ENCODE data around the gene ANKRD11.
"Not testable (repeated sequence)": the region's sequence is repeated elsewhere in the genome, so short reads cannot be mapped to it uniquely, and the experiment has no call there.

Gene ANKRD11

DNA sequence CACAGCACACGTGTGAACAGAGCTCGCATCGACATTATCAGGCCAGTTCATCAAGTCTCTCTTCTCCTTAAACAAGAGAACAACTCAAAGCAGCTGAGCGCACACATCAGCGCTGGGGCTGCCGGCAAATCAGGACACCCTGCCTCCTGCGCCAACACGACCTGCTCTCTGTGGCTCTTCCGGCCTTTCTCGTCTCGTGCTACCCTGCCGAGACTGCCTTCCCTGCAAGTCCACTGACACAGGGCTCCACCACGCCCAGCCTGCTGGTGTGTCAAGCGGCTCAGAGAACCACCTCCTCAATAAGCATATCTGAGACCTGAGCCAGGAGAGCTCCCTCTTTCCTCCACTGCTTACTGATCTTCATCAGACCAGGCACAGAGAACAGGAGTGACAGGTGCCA, 176.0 kb downstream of the ANKRD11 start:
- no peak for DNase-seq (ENCODE audit: low spot score)

DNA sequence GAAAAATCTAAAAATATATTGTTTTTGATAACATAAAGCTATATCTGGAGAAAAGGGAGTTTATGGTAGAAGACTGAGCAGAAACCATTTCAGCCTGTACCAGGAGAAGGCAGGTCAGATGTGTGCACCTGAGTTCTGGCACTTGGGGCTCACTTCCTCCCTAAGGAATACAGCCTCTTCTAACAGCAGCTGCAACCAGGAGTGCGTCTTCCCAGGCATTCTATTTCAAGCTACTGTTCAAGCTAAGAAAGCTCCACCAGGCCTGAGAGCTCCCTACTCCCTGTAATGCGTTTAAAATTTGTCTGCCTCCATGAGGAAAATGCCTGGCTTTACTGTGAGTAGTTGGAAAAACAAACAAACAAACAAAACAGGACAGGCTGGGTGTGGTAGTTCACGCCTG, 176.8 kb downstream of the ANKRD11 start:
- DNase-seq (ENCODE audit: low spot score): no peak

- no peak for DNase-seq (ENCODE audit: low spot score)
Measured at GRCh38 chr16:89312598-89313299, 177.6 kb downstream of the ANKRD11 start.

GRCh38 chr16:89312194-89312593, 178.2 kb downstream of the ANKRD11 start:
- DNase-seq (ENCODE audit: low spot score): no peak

- no peak for DNase-seq (ENCODE audit: low spot score)
Measured at GRCh38 chr16:89311636-89312035, 178.7 kb downstream of the ANKRD11 start.

DNA sequence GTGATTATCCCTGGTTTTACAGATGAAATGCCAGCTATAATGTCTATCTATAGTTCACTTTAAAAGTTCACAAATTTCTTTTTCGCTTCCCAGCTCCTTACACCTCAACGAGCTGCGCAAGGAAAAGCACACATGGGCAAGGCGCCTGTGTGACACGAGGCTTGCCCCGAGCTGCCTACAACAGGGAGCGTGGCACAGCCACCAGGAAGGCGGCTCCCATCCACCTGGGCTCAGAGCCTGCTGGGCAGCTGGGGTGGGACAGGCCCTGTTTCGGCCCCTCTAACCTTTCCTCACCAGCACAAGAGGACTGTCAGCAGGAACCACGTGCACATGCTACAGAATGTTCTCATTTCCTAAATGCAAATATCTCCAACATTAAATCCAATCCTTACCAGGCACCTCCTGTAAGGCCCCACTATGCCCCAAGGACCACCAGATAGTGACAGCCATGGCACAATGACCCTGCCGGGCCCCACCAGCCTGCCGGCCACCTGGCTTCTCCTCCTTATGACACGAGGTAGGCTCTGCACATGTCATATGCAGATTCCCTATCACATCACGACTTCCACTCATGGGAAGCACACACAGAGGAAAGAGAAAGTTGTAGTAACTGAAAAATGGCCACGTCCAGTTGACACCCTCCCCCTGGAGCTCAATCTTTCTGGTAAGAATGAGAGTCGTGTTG, 180.8 kb downstream of the ANKRD11 start:
- DNase-seq (ENCODE audit: low spot score): no peak

GRCh38 chr16:89308391-89309333, 181.7 kb downstream of the ANKRD11 start:
- DNase-seq (ENCODE audit: low spot score): peak; percentile 84

- DNase-seq (ENCODE audit: low spot score): no peak
Measured at GRCh38 chr16:89307421-89307805, 182.9 kb downstream of the ANKRD11 start.

DNA sequence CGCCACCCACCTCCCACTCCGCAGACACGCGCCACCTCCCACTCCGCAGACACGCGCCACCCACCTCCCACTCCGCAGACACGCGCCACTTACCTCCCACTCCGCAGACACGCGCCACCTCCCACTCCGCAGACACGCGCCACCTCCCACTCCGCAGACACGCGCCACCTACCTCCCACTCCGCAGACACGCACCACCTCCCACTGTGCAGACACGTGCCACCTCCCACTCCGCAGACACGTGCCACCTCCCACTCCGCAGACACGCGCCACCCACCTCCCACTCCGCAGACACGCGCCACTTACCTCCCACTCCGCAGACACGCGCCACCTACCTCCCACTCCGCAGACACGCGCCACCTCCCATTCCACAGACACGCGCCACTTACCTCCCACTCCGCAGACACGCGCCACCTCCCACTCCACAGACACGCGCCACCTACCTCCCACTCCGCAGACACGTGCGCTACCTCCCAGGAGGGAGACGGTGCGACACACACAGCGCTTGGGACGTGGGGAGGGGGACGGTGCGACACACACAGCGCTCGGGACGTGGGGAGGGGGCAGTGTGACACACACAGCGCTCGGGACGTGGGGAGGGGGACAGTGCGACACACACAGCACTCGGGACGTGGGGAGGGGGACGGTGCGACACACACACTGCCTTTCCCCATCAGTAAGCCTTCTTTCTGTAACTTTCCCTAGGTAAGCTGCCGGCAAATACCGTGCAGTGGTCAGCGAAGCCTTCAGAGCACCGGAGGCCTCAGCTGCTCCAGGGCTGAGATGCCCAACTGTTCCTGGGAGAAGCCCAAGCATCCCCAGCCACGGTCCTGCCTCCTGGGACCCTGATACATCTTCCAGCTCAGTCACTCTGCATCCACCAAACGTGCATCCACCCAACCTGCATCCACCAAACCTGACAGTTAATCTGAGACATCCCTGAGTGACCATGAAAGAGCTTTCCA, 183.6 kb downstream of the ANKRD11 start:
- DNase-seq (ENCODE audit: low spot score): not testable (repeated sequence)

- DNase-seq (ENCODE audit: low spot score): no peak
Measured at GRCh38 chr16:89304941-89305705, 185.2 kb downstream of the ANKRD11 start.

DNA sequence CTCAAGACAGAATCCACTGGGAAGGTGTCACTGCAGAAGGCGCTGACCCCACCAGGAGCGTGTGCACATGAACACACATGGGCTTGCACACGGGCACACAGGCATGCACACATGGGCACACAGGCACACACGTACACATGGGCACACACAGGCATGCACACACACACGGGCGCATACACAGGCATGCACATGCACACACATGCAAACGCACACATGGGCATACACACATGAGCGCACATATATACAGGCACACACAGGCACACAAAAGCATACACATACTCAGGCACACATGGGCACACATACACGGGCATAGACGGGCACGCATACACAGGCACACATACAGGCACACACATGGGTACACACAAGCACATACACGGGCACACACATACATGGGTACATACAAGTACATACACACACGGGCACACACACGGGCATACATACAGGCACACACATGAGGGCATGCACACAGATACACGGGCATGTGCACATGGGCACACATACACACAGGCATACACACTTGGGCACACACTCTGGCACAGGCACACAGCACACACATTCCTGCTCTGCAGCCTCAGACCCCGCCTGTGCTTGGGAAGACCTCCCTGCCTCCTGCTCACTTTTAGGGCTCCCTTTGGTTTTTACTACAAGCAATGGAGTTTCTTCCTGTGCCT, 186.0 kb downstream of the ANKRD11 start:
- DNase-seq (ENCODE audit: low spot score): no peak

GRCh38 chr16:89303617-89304016, 186.7 kb downstream of the ANKRD11 start:
- DNase-seq (ENCODE audit: low spot score): no peak

DNA sequence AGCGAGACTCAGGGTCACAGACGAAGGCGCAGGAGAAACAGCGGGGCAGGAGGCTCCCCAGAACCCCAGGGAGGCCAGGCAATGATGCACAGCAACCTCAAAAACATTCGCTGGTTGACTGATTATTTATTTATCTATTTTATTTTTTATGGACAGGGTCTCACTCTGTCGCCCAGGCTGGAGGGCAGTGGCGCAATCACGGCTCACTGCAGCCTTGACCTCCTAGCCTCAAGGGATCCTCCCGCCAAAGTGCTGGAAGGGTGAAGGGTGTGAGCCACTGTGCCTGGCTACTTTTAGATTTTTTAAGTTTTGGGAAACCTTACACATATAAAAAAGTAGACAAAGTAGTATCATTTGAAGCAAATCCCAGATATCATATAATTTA, 189.4 kb downstream of the ANKRD11 start:
- DNase-seq (ENCODE audit: low spot score): no peak

GRCh38 chr16:89300311-89300975, 189.9 kb downstream of the ANKRD11 start:
- DNase-seq (ENCODE audit: low spot score): no peak

GRCh38 chr16:89299357-89300111, 190.8 kb downstream of the ANKRD11 start:
- DNase-seq (ENCODE audit: low spot score): not testable (repeated sequence)

DNA sequence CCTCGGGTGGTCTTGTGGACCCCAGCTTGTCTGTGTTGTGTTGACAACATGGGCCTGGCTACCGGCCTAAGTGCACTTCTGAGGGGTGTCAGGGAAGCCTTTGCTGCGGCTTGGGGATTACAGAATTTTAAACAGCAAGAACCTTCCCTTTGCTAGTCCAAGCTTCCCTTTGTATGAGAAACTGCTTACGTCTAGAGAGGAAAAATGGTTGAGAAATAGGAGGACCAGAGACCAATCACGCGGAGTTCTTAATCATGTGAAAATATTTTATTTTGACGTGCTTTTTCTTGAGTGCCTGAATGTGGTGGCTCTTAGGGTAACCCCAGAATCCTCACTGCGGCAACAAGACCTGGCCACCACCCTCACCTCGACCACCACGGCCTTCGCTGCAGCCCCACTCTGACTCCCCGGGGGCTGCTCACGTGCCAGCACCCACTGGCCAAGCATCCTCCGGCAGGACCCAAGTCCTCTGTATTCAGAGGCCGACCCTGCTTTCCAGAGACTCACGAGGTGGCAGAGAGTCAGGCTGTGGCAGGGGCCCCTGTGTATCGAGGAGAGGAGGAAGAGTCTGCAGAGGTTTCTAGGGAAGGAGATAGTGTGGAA, 191.6 kb downstream of the ANKRD11 start:
- no peak for DNase-seq (ENCODE audit: low spot score)

DNA sequence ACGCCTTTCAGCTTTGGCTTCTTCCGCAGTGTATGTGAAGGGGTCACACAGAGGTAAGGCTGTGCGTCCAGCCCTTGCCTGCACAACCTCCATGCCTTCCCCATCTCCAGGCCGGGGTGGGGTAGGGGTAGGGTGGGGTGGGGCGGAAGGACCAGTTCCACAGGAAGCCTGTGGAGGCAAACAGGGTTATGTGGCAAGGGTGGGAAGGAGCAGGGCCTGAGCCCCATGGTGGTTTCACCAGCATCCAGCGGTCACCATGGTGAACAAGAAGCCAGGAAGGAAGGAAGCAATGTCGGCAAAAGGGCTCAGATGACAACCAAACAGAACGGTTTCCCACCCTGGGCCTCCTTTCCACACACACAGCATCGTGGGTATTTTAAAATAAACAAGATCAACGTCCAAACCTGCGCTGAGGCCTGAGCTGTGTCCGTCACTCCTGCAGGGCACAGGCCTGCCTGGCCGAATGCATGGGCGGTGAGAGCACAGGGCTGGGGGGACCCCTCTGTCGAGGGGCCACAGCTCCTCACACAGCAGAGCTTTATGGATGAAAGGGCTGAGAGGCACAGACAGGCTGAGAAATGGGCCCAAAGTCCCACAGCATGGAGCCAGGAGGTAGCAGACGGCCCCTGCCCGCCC, 192.3 kb downstream of the ANKRD11 start:
- DNase-seq (ENCODE audit: low spot score): no peak
